HG02840 (cell line): ENCODE results near the gene SLC44A1.

Experiments
- ATAC-seq: cut with Tn5 transposase; IDR thresholded peaks from one replicate; pipeline ENCODE4 v1.9.1; 2021; ENCODE audit warnings: mild to moderate bottlenecking, moderate library complexity, moderate number of reproducible peaks; ENCODE audit not compliant: unreplicated experiment, low FRiP score

SLC44A1 gene

DNA sequence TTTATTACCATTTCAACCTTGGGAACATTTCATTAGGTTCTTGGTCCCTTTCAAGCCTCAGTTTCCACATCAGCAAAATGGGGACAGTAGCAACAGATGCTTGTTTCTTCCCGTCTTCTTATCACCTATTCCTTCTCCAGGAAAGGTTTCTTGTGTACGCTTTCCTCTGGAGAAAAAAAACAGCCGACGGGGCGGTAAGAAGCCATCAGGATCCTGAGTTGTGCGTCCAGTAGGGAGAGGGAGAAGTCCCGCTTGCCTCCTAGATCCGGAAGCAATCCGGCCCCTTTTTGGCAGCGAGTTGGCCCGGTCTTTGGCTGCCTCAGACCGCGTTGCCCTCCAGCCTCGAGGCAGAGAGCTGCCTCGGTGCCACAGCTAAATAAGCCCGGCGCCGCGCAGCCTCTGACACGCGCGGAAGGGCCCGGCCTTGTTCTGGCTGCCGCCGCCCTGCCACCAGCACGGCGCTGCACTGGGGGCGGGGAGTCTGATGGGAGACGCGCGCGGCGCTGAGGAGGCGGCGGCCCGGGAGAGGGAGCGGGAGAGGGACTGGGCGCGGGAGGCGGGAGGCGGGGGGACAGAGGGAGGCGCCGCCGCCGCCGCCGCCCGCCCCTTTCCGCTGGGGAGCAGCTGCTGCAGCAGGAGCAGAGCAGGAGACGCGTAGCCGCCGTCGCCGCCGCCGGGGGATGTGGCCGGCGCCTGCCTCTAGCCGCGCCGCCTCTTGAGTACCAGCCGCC, at the start of gene SLC44A1:
SLC44A1 (plus strand) TSS at position 649 of the 731 bp plus-strand sequence. CDS start 218 bp downstream, outside the sequence.
- peak; percentile 87 for ATAC-seq

DNA sequence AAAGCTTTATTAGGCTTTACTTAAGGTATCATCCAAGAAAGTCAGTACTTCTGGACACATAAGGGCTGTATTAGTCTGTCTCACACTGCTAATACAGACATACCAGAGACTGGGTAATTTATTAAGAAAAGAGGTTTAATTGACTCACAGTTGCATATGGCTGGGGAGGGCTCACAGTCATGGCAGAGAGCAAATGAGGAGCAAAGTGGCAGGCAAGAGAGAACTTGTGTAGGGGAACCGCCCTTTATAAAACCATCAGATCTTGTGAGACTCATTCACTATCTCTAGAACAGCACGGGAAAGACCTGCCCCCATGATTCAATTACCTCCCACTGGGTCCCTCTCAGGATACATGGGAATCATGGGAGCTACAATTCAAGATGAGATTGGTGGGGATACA, 49.2 kb upstream of the SLC44A1 start:
- no peak for ATAC-seq

DNA sequence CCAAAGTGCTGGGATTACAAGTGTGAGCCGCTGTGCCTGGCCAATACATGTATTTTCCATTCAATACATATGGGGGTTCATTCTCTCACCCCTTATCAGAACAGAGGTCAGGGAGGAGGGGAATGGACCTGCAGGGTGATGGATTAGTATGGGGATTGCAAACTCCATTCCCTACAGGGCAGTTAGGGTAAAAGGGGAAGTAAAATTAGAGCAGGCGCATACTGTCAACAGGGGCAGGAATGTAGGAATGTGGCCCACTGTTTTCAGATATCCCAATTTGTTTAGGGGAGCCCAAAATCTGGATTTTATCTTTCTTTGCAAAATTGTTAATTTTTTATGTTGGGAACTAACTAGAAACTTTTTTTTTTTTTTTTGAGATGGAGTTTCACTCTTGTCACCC, 46.4 kb upstream of the SLC44A1 start:
- no peak for ATAC-seq

DNA sequence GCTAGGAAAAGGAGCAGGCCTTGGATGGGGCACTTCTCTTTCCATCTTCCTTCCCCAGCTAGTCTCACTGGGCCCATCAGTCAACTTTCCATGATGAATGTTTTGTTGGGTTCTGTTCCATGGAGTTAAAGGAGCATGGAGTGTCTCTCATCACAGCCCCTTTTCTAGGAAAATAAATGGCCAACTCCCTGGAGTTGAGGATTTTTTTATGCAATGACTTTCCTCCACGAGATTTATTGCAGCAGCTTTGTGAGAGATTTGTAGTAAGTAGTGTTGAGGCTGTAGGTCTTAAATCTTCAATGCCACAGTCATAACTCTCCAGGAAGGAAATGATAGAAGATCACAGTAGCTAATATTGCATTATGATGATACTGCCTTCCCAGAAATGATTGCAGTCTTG, 45.6 kb upstream of the SLC44A1 start:
- ATAC-seq = no peak

DNA sequence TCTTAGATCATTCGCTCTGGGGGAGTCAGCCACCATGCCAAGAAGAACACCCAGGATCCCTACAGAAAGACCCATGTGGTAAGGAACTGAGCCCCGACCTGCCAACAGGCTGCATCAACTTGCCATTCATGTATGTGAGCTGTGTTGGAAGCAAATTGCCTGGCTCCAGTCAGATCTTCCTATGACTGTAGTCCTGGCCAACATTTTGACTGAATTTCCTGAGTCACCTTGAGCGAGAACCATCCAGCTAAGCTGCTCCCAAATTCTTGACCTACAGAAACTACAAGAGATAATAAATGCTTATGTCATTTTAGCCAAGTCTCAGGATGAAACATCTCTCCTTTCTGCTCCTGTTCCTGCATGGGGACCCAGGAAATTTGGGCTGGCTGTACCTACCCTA, 40.0 kb upstream of the SLC44A1 start:
- ATAC-seq = no peak

DNA sequence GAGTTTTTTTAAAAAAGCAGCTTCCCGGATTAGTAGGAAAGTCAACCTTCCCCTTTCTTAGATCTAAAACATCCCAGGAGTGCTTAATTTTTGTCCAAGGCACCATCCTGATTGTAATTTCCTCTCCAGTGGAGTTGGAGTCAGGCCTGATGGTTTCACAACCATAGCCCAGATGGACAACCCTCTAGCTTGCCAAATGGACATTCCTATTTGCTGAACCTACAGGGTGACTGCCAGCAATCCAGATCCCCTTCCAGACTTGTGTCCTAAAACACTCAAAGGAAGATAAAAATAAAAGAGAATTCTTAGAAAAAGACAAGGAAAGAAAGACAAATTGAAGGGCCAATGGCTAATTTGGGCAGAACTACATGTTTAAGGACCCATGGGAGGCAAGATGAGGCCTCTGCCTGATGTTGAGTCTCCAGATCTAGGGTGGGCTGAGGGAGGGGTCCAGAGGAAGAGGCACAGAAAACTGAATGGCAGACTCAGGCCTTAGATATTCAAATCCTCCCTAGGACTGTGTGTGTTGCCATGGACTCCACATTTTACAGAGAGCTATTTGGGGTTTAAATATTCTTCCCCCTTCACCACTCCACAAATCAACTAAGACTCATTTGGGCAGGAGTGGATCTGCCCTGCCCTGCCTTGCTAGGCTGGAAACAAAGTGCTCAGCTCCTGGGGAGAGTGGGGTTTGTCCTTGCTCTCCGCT, 38.5 kb upstream of the SLC44A1 start:
- no peak for ATAC-seq

DNA sequence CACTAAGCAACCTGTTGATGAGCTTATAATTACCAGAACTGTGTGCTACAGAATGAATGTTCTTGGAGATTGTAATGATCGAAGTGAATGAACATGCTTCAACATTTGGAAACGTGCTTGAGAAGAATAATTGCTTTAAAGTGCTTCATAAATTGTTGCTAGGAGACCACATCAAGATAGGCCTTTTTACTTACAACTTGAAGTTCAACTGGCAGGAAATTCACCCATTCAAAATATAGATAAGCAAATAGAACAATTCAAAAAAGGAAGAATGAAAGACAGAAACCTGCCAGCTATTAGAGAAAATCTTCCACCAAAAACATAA, 38.0 kb upstream of the SLC44A1 start:
- ATAC-seq = no peak

DNA sequence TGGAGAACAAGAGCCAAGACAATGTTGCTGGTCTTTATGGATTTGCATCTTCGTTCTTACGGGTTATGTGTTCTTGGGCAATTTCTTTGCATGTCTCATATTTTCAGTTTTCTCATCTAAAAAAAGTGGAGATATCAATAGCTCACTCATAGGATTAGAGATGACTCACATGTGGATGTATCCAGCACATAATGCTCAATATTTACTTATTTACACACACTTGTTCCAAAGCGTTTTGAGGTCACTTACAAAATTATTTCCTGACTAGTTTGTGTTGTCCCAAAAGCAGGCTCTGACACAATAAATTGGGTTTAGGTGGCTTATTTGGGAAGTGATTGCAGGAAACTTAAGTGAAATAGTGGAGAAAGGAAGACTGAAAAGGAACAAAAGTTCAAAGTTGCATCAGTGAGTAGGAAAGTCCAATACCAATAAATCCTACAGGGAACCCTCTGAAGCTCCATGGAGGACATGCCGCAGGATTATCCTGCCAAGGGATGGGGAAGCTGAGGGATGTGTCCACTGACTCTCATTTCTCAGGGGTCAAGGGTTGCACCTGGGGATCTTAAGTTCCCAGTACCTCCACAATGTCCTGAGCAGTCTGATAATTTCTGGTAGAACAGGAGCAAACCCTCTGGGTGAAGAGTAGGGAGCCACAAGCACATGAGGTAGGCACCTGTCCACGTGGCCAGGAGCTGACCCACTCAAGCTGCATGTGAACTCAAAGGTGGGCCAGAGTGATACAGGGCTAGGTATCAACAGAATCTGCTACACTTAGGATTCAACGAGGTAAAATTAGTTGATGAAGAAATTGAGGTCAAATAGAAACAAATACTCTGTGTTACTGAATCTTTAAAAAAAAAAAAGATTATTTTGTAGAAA, 37.4 kb upstream of the SLC44A1 start:
- ATAC-seq = no peak

DNA sequence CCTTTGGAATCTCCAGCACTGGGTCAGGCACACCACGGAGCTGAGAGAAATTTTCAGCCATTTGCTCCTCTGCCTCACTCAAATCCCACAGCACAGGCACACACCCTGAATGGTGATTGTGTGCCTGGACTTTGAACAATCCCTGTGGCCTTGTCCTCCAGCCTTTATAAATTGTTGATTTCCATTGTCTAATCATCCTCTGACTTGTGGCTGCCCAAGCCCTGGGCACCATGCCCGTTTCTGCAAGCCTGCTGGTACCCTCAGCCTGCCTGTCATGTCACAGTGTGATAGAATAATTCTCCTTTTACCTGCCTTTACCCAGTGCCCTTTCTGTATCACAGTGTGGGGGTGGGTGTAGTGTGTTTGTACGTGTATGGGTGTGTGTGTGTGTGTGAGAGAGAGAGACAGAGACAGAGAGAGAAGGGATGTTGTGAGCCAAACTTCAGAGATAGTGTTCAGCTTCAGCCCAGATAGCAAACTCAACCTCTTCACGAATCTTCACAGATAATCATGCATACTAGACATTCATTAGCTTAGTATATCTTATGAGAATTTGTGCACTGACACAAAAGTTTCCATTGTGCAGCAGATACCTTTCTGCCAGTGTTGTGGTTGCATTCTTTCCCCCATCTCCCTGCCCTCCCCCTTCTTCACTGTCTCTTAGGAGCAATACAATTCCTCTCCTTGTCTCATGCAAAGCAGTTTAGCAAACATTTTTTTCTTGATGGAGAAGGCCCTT, 27.8 kb upstream of the SLC44A1 start:
- ATAC-seq = no peak

DNA sequence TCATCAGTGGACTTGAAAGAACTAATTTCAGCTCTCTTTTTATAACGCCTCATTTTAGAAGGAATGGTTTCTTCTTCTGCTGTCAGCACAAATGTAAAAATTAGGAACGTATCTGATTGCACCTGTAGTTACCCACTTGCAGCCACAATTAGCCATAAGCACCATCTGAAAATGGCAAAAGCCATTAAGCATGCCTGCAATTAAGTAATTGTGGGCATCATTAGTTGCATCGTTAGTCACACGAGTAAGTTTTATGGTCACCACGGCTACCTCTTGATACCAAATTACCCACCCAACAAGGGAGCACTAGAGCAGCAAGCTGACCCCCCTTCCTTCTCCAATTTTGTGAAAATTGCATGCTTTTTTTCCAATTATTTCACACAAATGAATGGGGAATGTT, 25.8 kb upstream of the SLC44A1 start:
- no peak for ATAC-seq

DNA sequence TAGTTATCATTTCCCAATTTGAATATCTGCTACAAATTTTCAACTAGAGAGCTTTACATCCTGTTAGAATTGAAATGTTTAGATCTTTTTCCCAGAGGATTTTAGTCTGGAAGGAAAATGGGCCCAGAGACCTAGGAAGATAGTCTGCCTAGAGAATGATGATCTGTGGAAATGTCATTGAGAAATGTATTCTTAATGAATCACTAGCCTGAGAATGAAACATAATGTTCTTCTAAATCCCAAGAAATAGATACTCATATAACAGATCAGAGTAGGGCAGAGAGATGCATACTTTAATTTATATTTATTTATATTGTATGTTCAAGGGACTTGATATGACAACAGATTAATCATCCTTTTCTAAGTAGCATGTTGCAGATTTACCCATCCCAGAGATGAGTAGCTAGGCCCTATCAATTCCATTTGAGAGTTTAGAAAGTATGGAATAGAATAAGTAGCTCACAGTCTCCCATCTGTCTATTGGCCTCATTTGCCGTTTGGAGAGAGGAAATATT, 25.1 kb upstream of the SLC44A1 start:
- no peak for ATAC-seq

DNA sequence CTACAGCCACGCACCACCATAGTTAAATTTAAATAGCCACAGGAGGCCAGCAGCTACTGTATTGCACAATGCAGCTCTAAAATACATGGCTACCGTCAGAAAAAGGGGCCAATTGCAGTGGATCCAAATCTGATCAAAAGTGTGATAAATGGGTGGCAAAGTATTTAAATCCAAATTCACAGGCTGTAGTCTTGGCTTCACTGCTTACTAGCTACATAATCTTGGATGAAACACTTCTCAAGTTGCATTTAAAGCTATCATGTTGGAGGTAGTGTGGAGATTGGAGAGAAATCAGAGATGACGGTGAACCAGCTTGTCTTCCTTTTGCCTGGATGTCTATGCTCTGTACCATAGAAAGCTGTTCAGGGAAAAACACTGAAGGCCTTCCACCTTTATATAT, 24.0 kb upstream of the SLC44A1 start:
- no peak for ATAC-seq

DNA sequence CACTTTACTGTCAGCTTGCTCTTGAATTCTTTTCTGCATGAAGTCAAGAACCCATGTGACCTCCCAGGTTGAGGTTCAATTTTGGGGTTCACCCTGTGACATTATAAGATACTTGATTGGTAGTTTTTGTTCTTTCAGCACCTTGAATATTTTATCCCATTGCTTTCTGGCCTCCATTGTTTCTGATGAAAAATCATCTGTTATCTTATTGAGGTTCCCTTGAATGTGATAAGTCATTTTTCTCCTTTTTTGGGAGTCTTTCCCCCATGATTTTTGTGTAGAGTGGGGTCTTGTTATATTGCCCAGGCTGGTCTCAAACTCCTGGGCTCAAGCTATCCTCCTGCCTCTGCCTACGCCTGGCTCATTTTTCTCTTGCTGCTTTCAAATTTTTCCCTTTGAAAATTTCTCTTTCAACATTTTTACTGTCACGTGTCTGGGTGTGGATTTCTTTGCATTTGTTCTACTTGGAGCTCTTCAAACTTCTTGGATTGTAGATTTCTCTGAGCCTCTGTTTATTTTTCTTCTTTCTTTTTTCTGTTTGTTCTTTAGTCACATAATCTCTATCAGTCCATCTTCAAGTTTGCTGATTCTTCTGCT, 20.8 kb upstream of the SLC44A1 start:
- no peak for ATAC-seq

DNA sequence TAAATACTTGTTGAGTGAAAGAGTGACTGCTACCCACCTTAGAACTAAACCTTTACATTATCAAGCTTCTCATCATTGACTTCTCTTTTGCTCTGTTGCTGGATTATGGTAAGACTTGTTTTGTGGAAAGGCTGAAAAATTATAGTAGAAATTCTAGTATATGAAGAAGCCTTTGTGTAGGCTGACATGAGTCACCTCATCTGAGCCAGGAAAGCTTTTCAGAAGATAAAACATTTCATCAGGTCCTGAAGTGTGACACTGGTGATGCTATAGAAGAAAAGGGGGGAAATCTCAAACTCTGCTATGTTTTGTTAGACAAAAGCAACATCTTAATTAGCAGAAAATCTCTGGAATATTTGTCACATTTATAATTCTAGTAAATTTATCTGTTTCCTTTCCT, 18.4 kb upstream of the SLC44A1 start:
- no peak for ATAC-seq

DNA sequence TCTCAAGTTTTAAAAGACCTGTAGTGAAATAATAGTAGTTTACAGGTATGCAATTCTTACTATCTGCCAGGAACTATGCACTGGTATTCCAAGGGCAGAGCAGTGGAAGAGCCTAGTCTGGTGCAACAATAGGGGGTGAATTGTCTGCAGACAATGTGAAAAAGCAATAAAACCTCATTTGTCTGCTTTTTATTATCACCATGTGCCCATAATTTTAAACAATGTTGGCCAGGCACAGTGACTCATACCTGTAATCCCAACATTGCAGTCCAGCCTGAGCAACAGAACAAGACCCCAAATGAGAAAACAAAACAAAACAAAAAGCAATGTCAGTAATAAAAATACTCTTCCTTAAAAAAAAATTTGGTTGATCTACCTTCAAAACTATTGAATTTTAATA, 12.2 kb upstream of the SLC44A1 start:
- ATAC-seq = no peak

DNA sequence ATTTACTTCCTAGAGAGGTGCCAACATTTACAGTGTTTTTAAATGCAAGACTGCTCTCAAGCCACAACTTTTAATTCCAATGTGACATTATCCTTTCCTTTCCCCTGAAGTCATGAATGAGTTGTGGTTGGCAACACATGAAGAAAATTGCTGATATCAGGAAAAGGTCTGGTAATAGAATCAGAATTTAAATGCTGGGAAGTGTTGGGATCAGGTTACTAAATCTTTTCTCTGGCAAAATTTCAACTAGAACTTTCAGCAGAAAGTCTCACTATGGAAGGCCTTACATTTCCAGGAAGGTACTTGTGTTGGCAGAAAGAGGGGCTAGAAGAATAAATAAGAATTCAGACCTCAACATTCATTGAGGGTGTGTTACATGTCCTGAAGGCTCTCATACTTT, 10.6 kb upstream of the SLC44A1 start:
- no peak for ATAC-seq

DNA sequence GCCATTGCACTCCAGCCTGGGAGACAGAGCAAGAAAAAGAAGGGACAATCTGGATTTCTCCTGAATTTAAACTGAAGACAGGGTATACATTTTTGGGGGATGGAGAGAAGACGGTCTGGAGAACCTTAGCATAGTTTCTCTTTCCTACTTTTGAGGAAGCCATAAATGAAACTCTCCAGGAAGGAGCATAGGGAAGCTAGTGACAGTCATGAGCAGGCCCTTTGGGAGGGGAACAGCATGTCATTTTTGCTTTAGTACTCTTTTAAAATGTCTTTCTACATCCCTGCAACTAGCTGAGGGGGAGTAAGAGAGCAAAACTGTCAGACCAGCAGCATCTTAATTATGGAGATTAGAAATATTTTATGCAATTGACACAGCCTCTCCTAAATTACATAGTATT, 8.2 kb upstream of the SLC44A1 start:
- ATAC-seq = no peak

DNA sequence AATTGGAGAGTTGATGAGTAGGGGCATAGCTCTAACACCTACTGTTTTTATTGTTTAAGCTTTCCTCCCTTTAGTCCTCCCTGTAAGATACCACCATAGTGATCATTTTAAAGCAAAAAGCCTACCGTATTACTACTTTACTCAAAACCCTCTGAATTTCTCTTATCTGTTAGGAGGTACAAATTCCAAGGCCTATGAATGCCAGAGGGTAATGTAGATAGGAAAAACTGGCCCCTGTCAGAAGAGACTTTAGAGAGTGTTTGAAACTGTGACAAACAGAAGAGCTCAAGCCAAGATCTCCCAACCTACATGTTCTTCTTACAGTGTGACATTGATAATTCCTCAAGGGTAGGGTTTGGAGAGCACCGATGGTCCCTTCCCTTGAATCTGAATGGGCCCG, 7.2 kb upstream of the SLC44A1 start:
- ATAC-seq = no peak

DNA sequence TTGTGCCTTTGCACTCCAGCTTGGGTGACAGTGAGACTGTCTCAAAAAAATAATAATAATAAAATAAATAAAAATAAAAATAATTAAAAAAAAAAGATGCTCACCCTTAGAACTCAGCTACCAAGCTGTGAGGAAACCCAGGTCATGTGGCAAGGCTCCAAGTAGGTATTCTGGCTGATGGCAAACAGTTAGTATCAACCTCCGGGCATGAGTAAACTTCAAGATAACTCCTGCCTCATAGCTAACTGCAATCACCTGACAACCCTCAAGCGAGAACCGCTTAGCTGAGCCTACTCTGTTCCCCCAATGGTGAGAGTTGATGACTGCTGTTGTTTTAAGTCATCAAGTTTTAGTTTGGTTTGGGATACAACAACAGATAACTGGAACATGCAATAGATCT, 6.1 kb upstream of the SLC44A1 start:
- no peak for ATAC-seq
